Measurements from ENCODE around the gene ARHGAP33. TPM values are rescaled to one million over a fixed set of nuclear protein-coding genes. Genes with fewer than 3 reads are reported as not detected.
"Not testable (repeated sequence)": the region's sequence is repeated elsewhere in the genome, so short reads cannot be mapped to it uniquely, and the experiment has no call there.

The ARHGAP33 gene
- total and polyA plus RNA-seq, 5 donors: 1.5 to 11.8 (median 4.3) TPM

DNA sequence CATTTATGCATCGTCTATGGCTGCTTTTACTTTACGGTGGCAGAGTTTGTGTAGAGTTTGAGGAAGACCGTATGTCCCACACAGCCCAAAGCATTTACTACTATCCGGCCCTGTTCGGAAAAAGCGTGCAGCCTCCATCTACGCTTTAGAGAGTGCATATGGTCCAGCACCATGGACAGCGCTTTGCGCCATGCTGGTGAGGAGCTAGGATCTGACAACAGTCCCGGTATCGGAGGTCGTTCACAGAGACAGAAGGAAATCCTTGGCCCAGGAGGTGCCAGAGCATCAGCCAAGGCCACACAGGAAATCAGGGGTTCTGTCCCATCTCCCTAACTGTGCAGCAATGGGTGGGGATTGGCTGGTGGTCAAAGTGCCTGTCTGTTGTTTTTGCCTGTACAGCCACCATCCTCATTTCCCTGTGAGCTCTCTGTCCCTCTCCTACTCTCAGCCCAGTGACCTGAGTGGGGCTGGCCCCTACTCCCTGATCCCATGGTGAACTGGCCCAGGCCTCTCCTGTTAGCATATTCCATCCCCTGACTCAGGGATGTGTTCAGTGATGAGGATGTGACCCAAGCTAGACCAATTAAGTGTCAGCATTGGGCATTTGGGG, 53.4 kb downstream of the ARHGAP33 start:
- peak; percentile 64 to 85 (median 80) for DNase-seq
- peak; percentile 40 to 73 for ATAC-seq
- Histone ChIP-seq H3K27me3 (ENCODE audit: control insufficient read depth, insufficient read depth) (no peaks in the 10 kb centered on the region), H3K4me3 (ENCODE audit: low read length) (no peak overlapping the region), H3K27ac (ENCODE audit: low read length) (no peak overlapping the region), H3K9me3 (ENCODE audit: control insufficient read depth, low read length) (no peaks in the 10 kb centered on the region), H3K4me1 (ENCODE audit: control insufficient read depth, insufficient read depth, low read length) (no peaks in the 10 kb centered on the region)
- 10% methylated on average over 12 of the region's 12 CpGs for WGBS
- intact Hi-C loops (cut with DNase I): no loop called here

DNA sequence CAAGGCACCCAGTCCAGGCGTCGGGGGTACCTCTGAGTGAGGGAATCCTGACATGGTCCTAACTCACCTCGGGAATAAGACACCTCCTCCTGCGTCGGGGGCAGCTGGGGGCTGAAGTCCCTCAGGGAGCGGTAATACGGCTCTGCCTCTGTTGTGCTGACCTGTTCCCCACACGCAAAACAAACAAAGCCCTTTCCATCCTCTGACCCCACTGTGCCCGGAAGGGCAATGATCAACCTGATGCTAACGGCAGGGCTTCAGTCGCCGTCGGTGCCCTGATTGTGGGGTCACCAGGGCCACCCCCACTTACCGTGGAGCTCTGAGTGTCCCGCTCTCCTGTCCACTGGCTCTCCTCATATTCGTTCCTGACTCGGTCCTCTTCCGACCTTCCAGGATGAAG, 55.6 kb downstream of the ARHGAP33 start:
- H3K27ac ChIP-seq (ENCODE audit: low read length): no peak overlapping the region
- ATAC-seq (no peak), DNase-seq (no peak)
- no peaks in the 10 kb centered on the region for H3K27me3 ChIP-seq (ENCODE audit: control insufficient read depth, insufficient read depth)
- intact Hi-C loops (cut with DNase I): no loop called here
- no peaks in the 10 kb centered on the region for H3K4me1 ChIP-seq (ENCODE audit: control insufficient read depth, insufficient read depth, low read length)
- no peaks in the 10 kb centered on the region for H3K9me3 ChIP-seq (ENCODE audit: control insufficient read depth, low read length)
- H3K4me3 ChIP-seq (ENCODE audit: low read length): no peak overlapping the region
- WGBS: 74% methylated on average over 18 of the region's 18 CpGs

DNA sequence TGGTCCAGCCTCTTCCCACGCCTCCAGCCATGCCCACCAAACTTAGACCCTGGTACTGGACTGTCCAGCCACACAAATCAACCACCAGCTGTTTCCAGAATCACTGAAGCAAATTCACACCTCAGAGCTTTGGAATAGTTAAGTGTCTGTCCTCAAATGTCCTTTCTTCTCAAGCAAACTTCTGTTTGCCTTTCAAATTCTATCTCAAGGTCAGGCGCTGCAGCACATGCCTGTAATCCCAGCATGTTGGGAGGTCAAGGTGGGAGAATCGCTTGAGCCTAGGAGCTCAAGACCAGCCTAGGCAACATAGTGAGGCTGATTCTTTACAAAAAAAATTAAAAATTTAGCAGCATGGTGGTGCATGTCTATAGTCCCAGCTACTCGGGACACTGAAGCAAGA, 56.7 kb downstream of the ARHGAP33 start:
- 73% methylated on average over 4 of the region's 4 CpGs for WGBS
- Histone ChIP-seq H3K27ac (ENCODE audit: low read length) (no peak overlapping the region), H3K4me1 (ENCODE audit: control insufficient read depth, insufficient read depth, low read length) (no peaks in the 10 kb centered on the region), H3K27me3 (ENCODE audit: control insufficient read depth, insufficient read depth) (no peaks in the 10 kb centered on the region), H3K4me3 (ENCODE audit: low read length) (no peak overlapping the region), H3K9me3 (ENCODE audit: control insufficient read depth, low read length) (no peaks in the 10 kb centered on the region)
- DNase-seq (no peak), ATAC-seq (no peak)
- intact Hi-C loops (cut with DNase I): no loop called here

- Histone ChIP-seq H3K9me3 (ENCODE audit: control insufficient read depth, low read length) (no peaks in the 10 kb centered on the region), H3K27ac (ENCODE audit: low read length) (no peak overlapping the region), H3K4me1 (ENCODE audit: control insufficient read depth, insufficient read depth, low read length) (no peaks in the 10 kb centered on the region), H3K4me3 (ENCODE audit: low read length) (no peak overlapping the region), H3K27me3 (ENCODE audit: control insufficient read depth, insufficient read depth) (no peaks in the 10 kb centered on the region)
- ATAC-seq (no peak), DNase-seq (no peak)
- 49% methylated on average over 7 of the region's 7 CpGs for WGBS
- intact Hi-C loops (cut with DNase I): no loop called here
Observed at GRCh38 chr19:35833972-35834371, 58.6 kb downstream of the ARHGAP33 start.

GRCh38 chr19:35836096-35836495, 60.7 kb downstream of the ARHGAP33 start:
- H3K27ac ChIP-seq (ENCODE audit: low read length); H3K27me3 ChIP-seq (ENCODE audit: control insufficient read depth, insufficient read depth); ATAC-seq; intact Hi-C loops (cut with DNase I); H3K4me3 ChIP-seq (ENCODE audit: low read length); H3K4me1 ChIP-seq (ENCODE audit: control insufficient read depth, insufficient read depth, low read length); H3K9me3 ChIP-seq (ENCODE audit: control insufficient read depth, low read length); DNase-seq: not testable (repeated sequence)
- WGBS: 56% methylated on average over 11 of the region's 11 CpGs

Other genes with a start within 250 kb of the ARHGAP33 start
- gene SBSN, start 247.3 kb upstream of the ARHGAP33 start, total RNA-seq: not detected
- not detected for gene SBSN, start 247.3 kb upstream of the ARHGAP33 start, polyA plus RNA-seq
- not detected for gene GAPDHS, start 242.1 kb upstream of the ARHGAP33 start, total RNA-seq
- gene GAPDHS, start 242.1 kb upstream of the ARHGAP33 start, polyA plus RNA-seq: not detected
- gene TMEM147, start 229.9 kb upstream of the ARHGAP33 start, total RNA-seq: 10 to 100 TPM; 77.3 to 94.8 (median 85.0) TPM
- 140 TPM for gene TMEM147, start 229.9 kb upstream of the ARHGAP33 start, polyA plus RNA-seq
- not detected for gene ATP4A, start 211.9 kb upstream of the ARHGAP33 start, total RNA-seq
- not detected for gene ATP4A, start 211.9 kb upstream of the ARHGAP33 start, polyA plus RNA-seq
- not detected for gene PMIS2, start 189.4 kb upstream of the ARHGAP33 start, total RNA-seq
- not detected for gene PMIS2, start 189.4 kb upstream of the ARHGAP33 start, polyA plus RNA-seq
- gene HAUS5, start 162.8 kb upstream of the ARHGAP33 start, total RNA-seq: 1 to 10 TPM; 3.1 to 5.6 (median 4.8) TPM
- gene HAUS5, start 162.8 kb upstream of the ARHGAP33 start, polyA plus RNA-seq: 4.5 TPM
- gene RBM42, start 146.5 kb upstream of the ARHGAP33 start, total RNA-seq: 10 to 100 TPM; 52.0 to 57.9 (median 54.2) TPM
- gene RBM42, start 146.5 kb upstream of the ARHGAP33 start, polyA plus RNA-seq: 50.9 TPM
- 1 to 10 TPM in 1 of 4 donors, under 1 TPM in 2, not detected in 1; 0.41 to 1.0 (median 0.59) TPM for gene ETV2, start 133.8 kb upstream of the ARHGAP33 start, total RNA-seq
- 0.77 TPM for gene ETV2, start 133.8 kb upstream of the ARHGAP33 start, polyA plus RNA-seq
- gene COX6B1, start 127.2 kb upstream of the ARHGAP33 start, total RNA-seq: 1,000 to 10,000 TPM in 3 of 4 donors, 100 to 1,000 TPM in 1; 899 to 1,285 (median 1,111) TPM
- gene COX6B1, start 127.2 kb upstream of the ARHGAP33 start, polyA plus RNA-seq: 3,084 TPM
- gene UPK1A, start 109.0 kb upstream of the ARHGAP33 start, total RNA-seq: not detected
- gene UPK1A, start 109.0 kb upstream of the ARHGAP33 start, polyA plus RNA-seq: not detected
- not detected for gene ZBTB32, start 71.0 kb upstream of the ARHGAP33 start, total RNA-seq
- not detected for gene ZBTB32, start 71.0 kb upstream of the ARHGAP33 start, polyA plus RNA-seq
- gene KMT2B, start 57.6 kb upstream of the ARHGAP33 start, total RNA-seq: 10 to 100 TPM; 14.7 to 19.1 (median 17.8) TPM
- 13.8 TPM for gene KMT2B, start 57.6 kb upstream of the ARHGAP33 start, polyA plus RNA-seq
- gene IGFLR1, start 33.1 kb upstream of the ARHGAP33 start, total RNA-seq: 1 to 10 TPM; 1.8 to 6.3 (median 4.4) TPM
- gene IGFLR1, start 33.1 kb upstream of the ARHGAP33 start, polyA plus RNA-seq: 4.7 TPM
- gene U2AF1L4, start 30.1 kb upstream of the ARHGAP33 start, total RNA-seq: 10 to 100 TPM; 19.6 to 31.3 (median 22.8) TPM
- 32.3 TPM for gene U2AF1L4, start 30.1 kb upstream of the ARHGAP33 start, polyA plus RNA-seq
- 10 to 100 TPM; 40.0 to 50.4 (median 43.8) TPM for gene PSENEN, start 29.9 kb upstream of the ARHGAP33 start, total RNA-seq
- gene PSENEN, start 29.9 kb upstream of the ARHGAP33 start, polyA plus RNA-seq: 69.7 TPM
- 10 to 100 TPM in 2 of 4 donors, 1 to 10 TPM in 2; 8.2 to 14.6 (median 10.3) TPM for gene LIN37, start 27.0 kb upstream of the ARHGAP33 start, total RNA-seq
- gene LIN37, start 27.0 kb upstream of the ARHGAP33 start, polyA plus RNA-seq: 17.9 TPM
- gene HSPB6, start 18.5 kb upstream of the ARHGAP33 start, total RNA-seq: 100 to 1,000 TPM; 107 to 207 (median 148) TPM
- gene HSPB6, start 18.5 kb upstream of the ARHGAP33 start, polyA plus RNA-seq: 209 TPM
- 10 to 100 TPM in 1 of 4 donors, 1 to 10 TPM in 3; 5.6 to 10.3 (median 7.4) TPM for gene PROSER3, start 17.4 kb upstream of the ARHGAP33 start, total RNA-seq
- 6.4 TPM for gene PROSER3, start 17.4 kb upstream of the ARHGAP33 start, polyA plus RNA-seq
- not detected for gene PRODH2, start 37.3 kb downstream of the ARHGAP33 start, total RNA-seq
- gene PRODH2, start 37.3 kb downstream of the ARHGAP33 start, polyA plus RNA-seq: not detected
- not detected for gene NPHS1, start 76.9 kb downstream of the ARHGAP33 start, total RNA-seq
- not detected for gene NPHS1, start 76.9 kb downstream of the ARHGAP33 start, polyA plus RNA-seq
- gene KIRREL2, start 81.3 kb downstream of the ARHGAP33 start, total RNA-seq: not detected
- gene KIRREL2, start 81.3 kb downstream of the ARHGAP33 start, polyA plus RNA-seq: not detected
- gene APLP1, start 93.0 kb downstream of the ARHGAP33 start, total RNA-seq: 10 to 100 TPM; 18.0 to 26.3 (median 21.0) TPM
- gene APLP1, start 93.0 kb downstream of the ARHGAP33 start, polyA plus RNA-seq: 33.2 TPM
- 10 to 100 TPM in 1 of 4 donors, 1 to 10 TPM in 3; 4.4 to 10.7 (median 6.3) TPM for gene NFKBID, start 125.0 kb downstream of the ARHGAP33 start, total RNA-seq
- 6.4 TPM for gene NFKBID, start 125.0 kb downstream of the ARHGAP33 start, polyA plus RNA-seq
- gene HCST, start 127.0 kb downstream of the ARHGAP33 start, total RNA-seq: 1 to 10 TPM; 2.3 to 4.4 (median 2.7) TPM
- 2.6 TPM for gene HCST, start 127.0 kb downstream of the ARHGAP33 start, polyA plus RNA-seq
- 10 to 100 TPM; 37.2 to 52.6 (median 43.3) TPM for gene TYROBP, start 132.7 kb downstream of the ARHGAP33 start, total RNA-seq
- gene TYROBP, start 132.7 kb downstream of the ARHGAP33 start, polyA plus RNA-seq: 36.7 TPM
- 10 to 100 TPM in 1 of 4 donors, 1 to 10 TPM in 3; 8.2 to 10.8 (median 9.0) TPM for gene LRFN3, start 160.8 kb downstream of the ARHGAP33 start, total RNA-seq
- 8.4 TPM for gene LRFN3, start 160.8 kb downstream of the ARHGAP33 start, polyA plus RNA-seq
- 10 to 100 TPM; 10.9 to 14.9 (median 13.3) TPM for gene SDHAF1, start 219.6 kb downstream of the ARHGAP33 start, total RNA-seq
- gene SDHAF1, start 219.6 kb downstream of the ARHGAP33 start, polyA plus RNA-seq: 11.2 TPM
- under 1 TPM in 3 of 4 donors, not detected in 1; 0.12 to 0.25 (median 0.14) TPM for gene SYNE4, start 233.2 kb downstream of the ARHGAP33 start, total RNA-seq
- gene SYNE4, start 233.2 kb downstream of the ARHGAP33 start, polyA plus RNA-seq: 0.18 TPM
- 10 to 100 TPM in 3 of 4 donors, 1 to 10 TPM in 1; 8.8 to 16.3 (median 12.0) TPM for gene ALKBH6, start 238.6 kb downstream of the ARHGAP33 start, total RNA-seq
- gene ALKBH6, start 238.6 kb downstream of the ARHGAP33 start, polyA plus RNA-seq: 18.0 TPM